ENCODE data around the gene CCDC106.
A peak's percentile ranks its signal among the peaks of the same experiment; 100 is the strongest.

Gene CCDC106

DNA sequence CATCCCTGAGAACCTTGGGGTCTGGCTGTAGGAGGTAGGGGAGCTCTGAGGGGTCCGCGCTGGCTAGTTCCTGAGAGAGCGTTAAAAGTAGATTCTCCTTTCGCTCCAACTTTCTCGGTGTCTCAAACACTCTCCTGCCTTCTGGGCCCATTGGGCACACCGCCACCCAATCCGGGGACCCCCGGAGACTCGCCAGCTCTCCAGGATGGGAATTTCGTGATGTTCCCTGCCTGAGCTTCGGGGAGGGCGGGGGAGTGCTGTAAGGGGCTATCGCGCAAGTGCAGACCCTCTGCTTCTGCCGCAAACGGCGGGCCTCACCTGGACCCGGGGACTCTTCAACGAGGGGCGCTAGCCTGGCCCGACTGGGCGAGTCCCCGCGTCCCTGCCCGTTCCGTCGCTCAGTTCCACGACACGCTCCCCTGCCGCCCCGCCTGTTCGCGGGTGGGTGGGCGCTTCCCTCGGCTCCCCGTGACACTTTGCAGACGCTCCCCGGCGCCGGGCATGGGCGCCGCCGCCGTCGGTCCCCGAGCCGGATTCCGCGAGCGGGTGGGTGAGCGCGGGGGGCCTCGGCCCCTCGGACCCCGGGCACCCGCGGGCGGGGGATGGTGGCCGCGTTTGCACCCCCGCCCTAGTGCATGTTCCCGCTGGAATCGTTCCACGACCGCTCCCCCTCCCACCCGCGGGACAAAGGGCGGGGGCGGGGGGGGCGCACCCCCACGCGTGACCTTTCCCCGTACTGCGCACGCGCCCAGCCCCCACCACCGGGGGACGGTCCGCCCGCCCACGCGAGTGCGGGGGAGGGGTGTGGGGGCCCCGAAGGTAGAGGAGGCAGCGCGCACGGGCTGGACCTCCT is at the start of gene CCDC106:
CCDC106 (plus strand) TSS at position 481 of the 853 bp plus-strand sequence. CDS start 835 bp downstream, outside the sequence.
- peak; percentile 86 for DNase-seq (ENCODE audit: low spot score)

DNA sequence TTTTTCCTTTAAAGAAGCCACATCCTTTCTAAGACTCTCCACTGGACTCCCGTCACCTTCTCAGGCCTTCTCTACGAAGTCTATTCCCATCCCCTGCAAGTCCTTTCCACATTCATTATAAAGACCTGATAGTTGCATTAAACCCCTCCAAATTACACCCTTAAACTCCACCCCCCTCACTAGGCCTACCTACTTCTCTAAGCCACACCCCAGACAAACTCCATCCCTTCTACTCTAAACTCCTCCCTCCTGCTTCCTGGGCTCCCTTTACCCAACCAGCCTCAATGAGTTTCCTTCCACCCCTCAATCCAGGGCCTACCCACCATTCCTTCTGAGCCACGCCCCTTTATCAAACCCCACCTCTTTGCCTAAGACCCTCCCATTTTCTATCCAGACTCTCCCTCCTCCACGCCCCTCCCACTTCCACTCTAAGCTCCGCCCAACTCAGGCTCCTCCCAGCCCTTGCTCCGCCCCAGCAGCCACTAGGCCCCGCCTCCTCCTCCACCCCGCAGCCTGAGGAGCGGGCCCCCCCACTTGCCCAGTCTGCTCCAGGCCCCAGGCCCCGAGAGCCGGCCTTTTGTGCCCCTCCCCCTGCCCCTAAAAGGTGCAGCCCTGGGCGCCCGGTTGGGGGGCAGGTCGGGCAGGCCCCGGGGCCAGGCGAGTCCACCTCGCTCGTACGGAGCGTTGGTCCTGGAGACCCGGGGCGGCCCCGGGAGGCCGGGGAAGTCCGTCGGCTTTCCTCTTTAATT is 49.1 kb upstream of the CCDC106 start:
- peak; percentile 86 for DNase-seq (ENCODE audit: low spot score)

GRCh38 chr19:55599468-55599841 is 48.6 kb upstream of the CCDC106 start, which contains the start of gene FIZ1:
TSS of gene FIZ1 (minus strand) at chr19:55599517. CDS start at chr19:55597865, 1,652 bp downstream.
- peak; percentile 86 for DNase-seq (ENCODE audit: low spot score)

DNA sequence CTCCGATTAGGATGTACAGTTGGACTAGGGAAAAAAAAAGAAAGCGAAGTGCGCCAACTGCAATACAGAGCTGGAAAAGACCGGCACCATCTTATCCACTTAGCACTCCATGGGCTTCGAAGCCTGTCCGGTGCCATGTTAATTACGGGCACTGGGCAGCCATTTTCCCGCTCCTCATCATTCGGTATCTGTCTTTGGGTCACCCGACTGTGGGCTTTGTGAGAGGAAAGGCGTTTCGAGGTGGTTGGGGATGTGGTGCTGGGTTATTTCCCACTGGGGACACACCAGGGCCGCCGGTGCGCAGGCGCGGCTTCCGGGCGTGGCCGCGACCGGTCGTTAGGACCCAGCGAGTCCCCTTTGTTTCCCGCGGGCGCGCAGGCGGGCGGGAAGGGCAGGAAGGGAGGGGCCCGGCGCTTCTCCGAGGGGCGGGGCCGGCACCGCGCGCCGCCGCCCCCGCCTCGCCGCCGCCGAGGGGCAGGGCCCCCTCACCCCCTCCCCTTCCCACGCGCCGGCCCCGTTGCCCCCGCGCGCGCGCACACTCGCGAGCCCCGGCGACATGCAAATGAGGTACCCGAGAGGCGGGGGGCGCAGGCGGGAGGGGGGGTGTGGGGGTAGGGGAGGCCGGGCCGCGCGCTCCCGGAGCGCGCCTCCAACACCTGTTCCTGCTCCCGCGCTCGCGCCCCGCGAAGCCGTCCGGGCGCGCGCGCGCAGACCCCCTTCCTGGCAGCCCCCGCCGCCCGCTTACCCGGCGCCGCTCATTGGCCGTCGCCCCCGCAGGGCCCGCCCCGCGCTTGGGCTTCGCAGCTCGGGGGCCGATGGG is 48.0 kb upstream of the CCDC106 start, which contains the start of gene ZNF524:
ZNF524 (plus strand) TSS at position 447 of the 820 bp plus-strand sequence. CDS start 1,825 bp downstream, outside the sequence.
- DNase-seq (ENCODE audit: low spot score): peak; percentile 92

- no peak for DNase-seq (ENCODE audit: low spot score)
These were observed 47.4 kb upstream of the CCDC106 start for GRCh38 chr19:55600662-55601028.

- no peak for DNase-seq (ENCODE audit: low spot score)
These were observed 46.9 kb upstream of the CCDC106 start for GRCh38 chr19:55601084-55601483.

DNA sequence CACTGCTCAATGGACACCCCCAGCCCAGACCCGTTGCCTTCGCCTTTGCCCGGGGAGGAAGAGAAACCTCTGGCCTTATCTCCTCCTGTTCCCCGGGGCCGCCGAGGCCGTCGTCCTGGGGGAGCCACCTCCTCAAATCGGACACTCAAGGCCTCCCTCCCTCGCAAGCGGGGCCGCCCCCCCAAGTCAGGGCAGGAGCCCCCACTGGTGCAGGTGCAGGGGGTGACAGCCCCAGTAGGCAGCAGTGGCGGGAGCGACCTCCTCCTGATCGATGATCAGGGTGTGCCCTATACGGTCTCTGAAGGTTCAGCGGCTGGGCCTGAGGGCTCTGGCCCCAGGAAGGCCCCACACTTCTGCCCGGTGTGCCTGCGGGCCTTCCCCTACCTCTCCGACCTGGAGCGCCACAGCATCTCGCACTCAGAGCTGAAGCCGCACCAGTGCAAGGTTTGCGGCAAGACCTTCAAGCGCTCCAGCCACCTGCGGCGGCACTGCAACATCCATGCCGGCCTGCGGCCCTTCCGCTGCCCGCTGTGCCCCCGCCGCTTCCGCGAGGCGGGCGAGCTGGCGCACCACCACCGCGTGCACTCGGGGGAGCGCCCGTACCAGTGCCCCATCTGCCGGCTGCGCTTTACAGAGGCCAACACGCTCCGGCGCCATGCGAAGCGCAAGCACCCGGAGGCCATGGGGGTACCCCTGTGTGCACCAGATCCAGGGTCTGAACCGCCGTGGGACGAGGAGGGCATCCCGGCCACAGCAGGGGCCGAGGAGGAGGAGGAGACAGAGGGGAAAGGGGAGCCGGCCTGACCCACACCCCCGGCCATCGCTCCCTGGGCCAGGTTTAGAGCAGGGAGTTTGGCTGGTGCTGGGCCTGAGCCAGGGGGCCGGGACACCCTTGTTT is 45.7 kb upstream of the CCDC106 start:
- DNase-seq (ENCODE audit: low spot score): no peak

DNA sequence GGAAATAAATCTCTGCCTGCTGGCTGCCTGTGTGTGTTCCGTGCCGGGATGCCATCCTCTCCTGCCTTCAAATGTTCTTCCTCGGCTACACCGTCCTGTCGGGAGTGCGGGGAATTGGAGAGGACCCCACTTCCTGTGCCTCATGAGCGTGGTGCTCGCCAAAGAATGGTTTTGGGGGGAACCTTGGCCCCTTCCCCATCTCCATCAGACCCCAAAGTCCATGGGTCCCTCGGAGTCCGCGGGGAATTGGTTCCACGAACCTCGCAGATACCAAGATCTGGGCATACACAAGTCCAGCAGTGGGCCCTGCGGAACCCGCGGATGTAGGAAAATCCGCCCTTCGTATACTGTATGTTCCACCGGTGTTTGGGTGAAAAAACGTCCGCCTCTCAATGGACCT is 44.9 kb upstream of the CCDC106 start:
- no peak for DNase-seq (ENCODE audit: low spot score)

GRCh38 chr19:55603581-55604292 is 44.3 kb upstream of the CCDC106 start:
- no peak for DNase-seq (ENCODE audit: low spot score)

DNA sequence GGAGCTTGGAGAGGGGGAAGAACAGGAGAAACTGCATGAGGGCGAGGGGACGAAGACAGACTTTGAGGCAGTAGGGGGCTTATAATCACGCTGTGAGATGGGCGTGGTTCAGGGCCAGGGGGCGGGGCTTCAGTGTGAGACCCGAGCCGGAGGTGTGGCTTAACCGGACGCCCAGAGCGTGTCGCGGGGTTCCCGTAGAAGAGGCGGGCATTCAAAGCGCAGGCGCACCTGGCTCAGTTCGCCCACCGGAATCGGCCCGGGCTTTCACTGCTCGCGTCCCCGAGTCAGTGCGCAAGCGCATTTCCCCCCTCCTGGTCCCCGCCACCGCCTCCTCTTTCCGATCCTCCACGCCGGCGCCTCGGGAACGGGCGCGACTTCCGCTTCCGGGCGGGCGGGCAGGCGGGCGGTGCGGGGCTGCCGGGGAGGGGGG is 42.8 kb upstream of the CCDC106 start:
- peak; percentile 96 for DNase-seq (ENCODE audit: low spot score)

- DNase-seq (ENCODE audit: low spot score): peak; percentile 84
These were observed 42.2 kb upstream of the CCDC106 start, which contains the start of gene ZNF865 for GRCh38 chr19:55605637-55606470. TSS of gene ZNF865 (plus strand) at chr19:55605647. CDS start at chr19:55613619, 7,972 bp downstream.

DNA sequence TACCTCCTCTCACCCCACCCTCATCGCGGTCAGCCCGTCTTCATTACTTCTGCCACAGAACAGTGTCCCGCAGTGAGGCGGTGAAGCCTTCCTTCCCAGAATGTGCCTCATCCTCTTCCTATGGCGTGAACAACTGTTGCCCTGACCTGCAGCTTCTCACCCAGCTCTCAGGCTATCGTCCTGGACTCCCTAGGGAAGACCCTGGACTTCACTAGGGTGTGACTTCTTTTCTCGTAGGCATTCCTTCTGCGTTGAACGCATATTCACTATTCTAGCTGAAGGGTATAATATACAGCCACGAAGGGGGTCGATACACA is 41.6 kb upstream of the CCDC106 start:
- no peak for DNase-seq (ENCODE audit: low spot score)

GRCh38 chr19:55606817-55607216 is 41.2 kb upstream of the CCDC106 start:
- DNase-seq (ENCODE audit: low spot score): no peak

DNA sequence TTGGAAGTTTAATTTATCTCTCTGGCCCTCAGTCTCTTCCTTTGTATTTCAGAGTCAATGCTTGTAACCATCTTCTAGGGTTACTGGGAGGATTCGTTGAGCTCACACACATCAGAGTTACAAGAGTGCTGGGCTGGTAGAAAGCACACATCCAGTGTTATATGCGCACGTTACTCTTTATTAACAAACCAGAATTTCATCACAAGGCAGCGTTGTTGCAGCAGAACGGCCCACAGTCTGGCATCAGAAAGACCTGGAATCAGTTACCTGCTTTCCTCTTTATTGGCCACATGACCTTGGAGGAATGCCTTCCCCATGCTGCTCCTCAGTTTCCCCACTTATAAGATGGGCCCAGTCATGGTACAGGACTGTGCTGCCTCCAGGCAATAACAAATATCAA is 38.7 kb upstream of the CCDC106 start:
- no peak for DNase-seq (ENCODE audit: low spot score)

DNA sequence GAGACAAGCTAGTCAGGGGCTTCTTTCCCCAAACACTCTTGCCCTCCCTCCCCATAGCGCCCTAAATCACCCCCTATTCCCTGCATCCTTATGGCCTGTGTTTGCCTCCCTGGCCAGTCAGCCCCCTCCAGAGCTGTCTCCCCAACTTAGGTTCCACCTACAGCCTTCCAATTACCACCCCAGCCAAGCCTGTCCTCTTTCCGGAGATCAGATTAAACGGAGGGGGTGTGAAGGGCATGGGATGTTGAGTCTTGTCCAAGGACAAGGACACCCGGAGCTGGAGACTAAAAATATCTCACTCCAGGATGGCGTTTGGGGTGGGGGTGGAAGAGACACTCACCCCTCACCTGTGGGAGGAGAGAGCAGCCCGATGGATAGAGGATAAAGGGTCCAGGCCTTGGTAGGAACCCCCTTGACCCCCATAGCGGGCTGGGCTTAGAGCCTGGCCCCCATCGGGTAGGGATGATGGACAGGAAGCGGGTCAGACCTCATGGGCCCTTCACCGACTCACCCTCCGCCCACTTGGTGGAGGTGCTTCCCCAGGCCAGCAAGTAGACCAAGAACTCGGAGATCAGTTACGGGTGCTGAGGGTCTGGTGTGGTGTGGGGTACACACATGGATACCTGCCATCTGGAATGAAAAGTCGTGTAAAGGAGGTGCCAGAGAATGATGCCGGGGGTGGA is 36.6 kb upstream of the CCDC106 start:
- no peak for DNase-seq (ENCODE audit: low spot score)

DNA sequence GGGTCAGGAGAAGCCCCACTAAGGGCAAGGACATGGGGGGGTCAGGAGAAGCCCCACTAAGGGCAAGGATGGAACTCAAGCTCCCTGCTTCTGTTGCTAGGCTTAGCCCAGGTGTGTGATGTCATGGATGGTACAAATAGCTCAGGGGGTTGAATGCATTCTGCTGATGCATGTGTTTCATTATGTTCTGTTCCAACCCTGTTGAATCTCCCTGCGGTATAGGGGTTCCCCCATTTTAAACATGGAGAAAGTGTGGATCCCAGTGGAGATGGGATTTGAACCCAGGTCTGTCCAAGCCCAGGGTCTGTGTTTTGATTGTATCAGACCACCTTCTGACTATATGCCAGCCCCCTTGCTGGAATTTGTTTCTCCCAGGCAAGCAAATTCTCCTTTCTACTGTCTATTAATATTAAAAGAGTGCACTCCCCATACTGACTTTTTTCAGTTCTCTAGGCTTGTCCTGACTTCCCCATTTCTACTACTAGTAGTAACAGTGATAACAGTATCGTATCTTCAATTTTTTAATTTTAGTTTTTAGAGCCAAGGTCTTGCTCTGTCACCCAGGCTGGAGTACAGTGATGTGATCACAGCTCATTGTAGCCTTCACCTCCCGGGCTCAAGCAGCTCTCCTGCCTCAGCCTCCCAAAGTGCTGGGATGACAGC is 35.9 kb upstream of the CCDC106 start:
- DNase-seq (ENCODE audit: low spot score): no peak

- no peak for DNase-seq (ENCODE audit: low spot score)
These were observed 34.6 kb upstream of the CCDC106 start for GRCh38 chr19:55613396-55613795.

GRCh38 chr19:55613930-55614710 is 33.9 kb upstream of the CCDC106 start:
- DNase-seq (ENCODE audit: low spot score): no peak

All from D341Med (cell line).